ENCODE data around the gene DCAF8L2. TPM values are rescaled to one million over a fixed set of nuclear protein-coding genes. Genes with fewer than 3 reads are reported as not detected.

DCAF8L2 gene
- total RNA-seq, 1 experiment from 2014 or later, result not detected

DNA sequence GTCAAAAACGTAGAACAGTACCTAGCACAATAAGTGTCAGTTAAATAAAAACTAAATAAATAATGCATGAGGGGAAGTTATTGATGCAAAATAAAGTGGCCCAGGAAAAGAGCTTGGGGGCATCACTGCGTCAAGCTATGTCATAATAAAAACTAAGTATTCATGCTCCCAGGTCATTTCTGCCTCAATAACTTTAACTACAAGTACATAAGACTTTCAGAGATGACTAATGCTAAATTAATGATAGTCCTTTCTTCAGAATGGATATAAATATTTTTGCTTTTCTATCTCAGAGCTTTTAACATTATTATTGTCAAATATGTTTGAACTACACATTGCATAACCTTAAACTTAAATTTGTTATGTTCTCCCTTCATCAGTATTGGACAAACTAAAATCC, 125.5 kb downstream of the DCAF8L2 start:
- no peak overlapping the region for H2BK120ac ChIP-seq (ENCODE audit: low read depth, low read length, poor library complexity, severe bottlenecking)
- Mint-ChIP-seq H3K27ac (no peak overlapping the region), H3K27me3 (ENCODE audit: low read depth) (no peaks in the 10 kb centered on the region), H3K4me3 (no peak overlapping the region), H3K9me3 (peaks cover 41 to 54% of the 10 kb centered on the region in 2 experiments), H3K4me1 (no peaks in the 10 kb centered on the region), H3K36me3 (ENCODE audit: insufficient read depth in 1 of 3, low read depth in 3 of 3) (peaks cover 0 to 2% (median 0%) of the 10 kb centered on the region in 3 experiments; a peak in 3 of 7 replicates)
- H2AK5ac ChIP-seq (ENCODE audit: insufficient read length, low read length), result no peak overlapping the region
- no peak overlapping the region for H2BK15ac ChIP-seq (ENCODE audit: low read depth, low read length)
- no peak overlapping the region for H3K23ac ChIP-seq (ENCODE audit: insufficient read length, low read depth, low read length)
- H3K56ac ChIP-seq (ENCODE audit: insufficient read length, low read depth, low read length), result no peak overlapping the region
- no peak overlapping the region for H3K4ac ChIP-seq (ENCODE audit: low read depth, low read length)
- no peaks in the 10 kb centered on the region for H3K23me2 ChIP-seq (ENCODE audit: insufficient read length, low read depth, low read length, poor library complexity, severe bottlenecking)
- WGBS (ENCODE audit: extremely low coverage, insufficient read length, low lambda C conversion rate), result no CpG with 5 or more reads among the region's 2 CpGs
- H4K91ac ChIP-seq (ENCODE audit: insufficient read length, low read depth, low read length), result no peak overlapping the region
- no peaks in the 10 kb centered on the region for H3K79me1 ChIP-seq (ENCODE audit: insufficient read depth, low read depth, low read length, poor library complexity, severe bottlenecking)
- H3K9ac ChIP-seq (ENCODE audit: extremely low read depth, insufficient read length, low read length), result no peak overlapping the region
- DNase-seq, result no peak
- no peak overlapping the region for H2BK20ac ChIP-seq (ENCODE audit: low read depth, low read length, poor library complexity, severe bottlenecking)
- no peak overlapping the region for H3K4me2 ChIP-seq (ENCODE audit: insufficient read depth, insufficient read length, low read length)
- H4K5ac ChIP-seq (ENCODE audit: insufficient read length, low read depth, low read length), result no peak overlapping the region
- H3K4me1 ChIP-seq (ENCODE audit: insufficient read depth, low read length), result no peaks in the 10 kb centered on the region
- TF ChIP-seq, protein P1, sequence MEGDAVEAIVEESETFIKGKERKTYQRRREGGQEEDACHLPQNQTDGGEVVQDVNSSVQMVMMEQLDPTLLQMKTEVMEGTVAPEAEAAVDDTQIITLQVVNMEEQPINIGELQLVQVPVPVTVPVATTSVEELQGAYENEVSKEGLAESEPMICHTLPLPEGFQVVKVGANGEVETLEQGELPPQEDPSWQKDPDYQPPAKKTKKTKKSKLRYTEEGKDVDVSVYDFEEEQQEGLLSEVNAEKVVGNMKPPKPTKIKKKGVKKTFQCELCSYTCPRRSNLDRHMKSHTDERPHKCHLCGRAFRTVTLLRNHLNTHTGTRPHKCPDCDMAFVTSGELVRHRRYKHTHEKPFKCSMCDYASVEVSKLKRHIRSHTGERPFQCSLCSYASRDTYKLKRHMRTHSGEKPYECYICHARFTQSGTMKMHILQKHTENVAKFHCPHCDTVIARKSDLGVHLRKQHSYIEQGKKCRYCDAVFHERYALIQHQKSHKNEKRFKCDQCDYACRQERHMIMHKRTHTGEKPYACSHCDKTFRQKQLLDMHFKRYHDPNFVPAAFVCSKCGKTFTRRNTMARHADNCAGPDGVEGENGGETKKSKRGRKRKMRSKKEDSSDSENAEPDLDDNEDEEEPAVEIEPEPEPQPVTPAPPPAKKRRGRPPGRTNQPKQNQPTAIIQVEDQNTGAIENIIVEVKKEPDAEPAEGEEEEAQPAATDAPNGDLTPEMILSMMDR (conservative IDR thresholded peaks at IDR 0.05), result no peak
- H3K9me3 ChIP-seq (ENCODE audit: control insufficient read depth, low read depth, low read length), result no peaks in the 10 kb centered on the region
- no peak overlapping the region for H2BK5ac ChIP-seq (ENCODE audit: insufficient read length, low read length)
- H3K27me3 ChIP-seq (ENCODE audit: insufficient read depth, low read length), result no peaks in the 10 kb centered on the region
- no peak overlapping the region for H3K27ac ChIP-seq (ENCODE audit: insufficient read length, low read depth, low read length)
- no peaks in the 10 kb centered on the region for H3K79me2 ChIP-seq (ENCODE audit: insufficient read depth, low read length)
- H3K14ac ChIP-seq (ENCODE audit: insufficient read depth, low read length), result no peak overlapping the region
- H4K20me1 ChIP-seq (ENCODE audit: control insufficient read depth, insufficient read depth, insufficient read length), result no peaks in the 10 kb centered on the region
- H2AFZ ChIP-seq (ENCODE audit: low read length), result no peak overlapping the region
- no peak overlapping the region for H3K18ac ChIP-seq (ENCODE audit: insufficient read length, low read depth, low read length)
- H4K8ac ChIP-seq (replicated peaks; ENCODE audit: insufficient read length, low read depth, low read length), result no peak overlapping the region
- H2BK12ac ChIP-seq (ENCODE audit: insufficient read length, low read depth, low read length), result no peak overlapping the region
- no peak overlapping the region for H3T11ph ChIP-seq (ENCODE audit: low read length)

All from H9 (cell line).